ENCODE measurements around the gene FCRL6. TPM values are rescaled to one million over a fixed set of nuclear protein-coding genes. Genes with fewer than 3 reads are reported as not detected.

Gene FCRL6
- total and polyA plus RNA-seq, 2 donors (not counting 3 experiments of a cell fraction or from before 2014, with no cell fraction given): 0.06 TPM; not detected in 1

DNA sequence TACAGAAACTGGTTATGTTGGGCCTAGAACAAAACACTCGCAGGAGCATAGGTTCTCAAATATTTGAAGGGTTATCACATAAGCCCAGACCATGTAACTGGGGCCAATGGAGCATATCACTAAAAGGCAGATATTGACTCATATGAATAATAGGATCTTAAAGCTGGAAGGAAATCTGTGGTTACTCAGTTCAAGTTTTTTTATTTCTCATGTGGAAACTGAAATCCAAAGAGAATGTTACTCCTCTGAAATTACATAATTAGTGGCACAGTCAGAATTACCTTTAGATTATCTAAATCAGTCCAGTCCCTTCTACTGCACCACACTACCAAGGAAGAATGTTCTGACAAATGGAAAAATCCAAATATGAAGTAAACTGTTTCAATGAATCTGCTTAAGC, 36.6 kb downstream of the FCRL6 start:
- DNase-seq (ENCODE audit: low read depth, low spot score): no peak
- ChIA-PET CTCF (interaction anchor here (2.5 kb wide), 1 partner anchor 52 kb away, joined by 15 read pairs; no protein-coding TSS in a partner anchor), POLR2A (no interaction called here)
- Histone ChIP-seq H3K27me3 (ENCODE audit: control insufficient read depth in 2 of 2, insufficient read depth in 2 of 2, low read length in 2 of 2) (no peaks in the 10 kb centered on the region), H3K36me3 (ENCODE audit: control insufficient read depth in 2 of 2, extremely low read depth in 1 of 2, insufficient read depth in 2 of 2, low read length in 2 of 2) (no peaks in the 10 kb centered on the region), H3K4me3 (replicated peaks in 1 of 3; ENCODE audit: insufficient read depth in 1 of 3, low read depth in 1 of 3, low read length in 3 of 3) (no peak overlapping the region), H3K9ac (replicated peaks; ENCODE audit: extremely low read depth, insufficient read depth, low read length) (no peak overlapping the region), H3K4me1 (ENCODE audit: control insufficient read depth, extremely low read depth, insufficient read depth, low read length) (no peaks in the 10 kb centered on the region), H3K4me2 (ENCODE audit: insufficient read depth, low read length) (no peak overlapping the region), H3K9me3 (replicated peaks; ENCODE audit: control insufficient read depth, insufficient read depth, low read length) (no peaks in the 10 kb centered on the region), H4K20me1 (replicated peaks; ENCODE audit: control insufficient read depth, extremely low read depth, insufficient read depth, low read length) (no peaks in the 10 kb centered on the region), H2AFZ (ENCODE audit: low read depth, low read length) (no peak overlapping the region), H3K9me1 (replicated peaks; ENCODE audit: control insufficient read depth, extremely low read depth, insufficient read depth, low read length) (no peaks in the 10 kb centered on the region), H3K79me2 (ENCODE audit: control insufficient read depth, insufficient read depth, low read length) (no peaks in the 10 kb centered on the region), H3K27ac (ENCODE audit: insufficient read depth, low read depth, low read length) (no peak overlapping the region)
- no peak for FAIRE-seq
- no peak for TF ChIP-seq JUN (IDR thresholded peaks at IDR 0.05; ENCODE audit: borderline replicate concordance, insufficient read depth, insufficient read length, low read depth)
- TF ChIP-seq, protein P1, sequence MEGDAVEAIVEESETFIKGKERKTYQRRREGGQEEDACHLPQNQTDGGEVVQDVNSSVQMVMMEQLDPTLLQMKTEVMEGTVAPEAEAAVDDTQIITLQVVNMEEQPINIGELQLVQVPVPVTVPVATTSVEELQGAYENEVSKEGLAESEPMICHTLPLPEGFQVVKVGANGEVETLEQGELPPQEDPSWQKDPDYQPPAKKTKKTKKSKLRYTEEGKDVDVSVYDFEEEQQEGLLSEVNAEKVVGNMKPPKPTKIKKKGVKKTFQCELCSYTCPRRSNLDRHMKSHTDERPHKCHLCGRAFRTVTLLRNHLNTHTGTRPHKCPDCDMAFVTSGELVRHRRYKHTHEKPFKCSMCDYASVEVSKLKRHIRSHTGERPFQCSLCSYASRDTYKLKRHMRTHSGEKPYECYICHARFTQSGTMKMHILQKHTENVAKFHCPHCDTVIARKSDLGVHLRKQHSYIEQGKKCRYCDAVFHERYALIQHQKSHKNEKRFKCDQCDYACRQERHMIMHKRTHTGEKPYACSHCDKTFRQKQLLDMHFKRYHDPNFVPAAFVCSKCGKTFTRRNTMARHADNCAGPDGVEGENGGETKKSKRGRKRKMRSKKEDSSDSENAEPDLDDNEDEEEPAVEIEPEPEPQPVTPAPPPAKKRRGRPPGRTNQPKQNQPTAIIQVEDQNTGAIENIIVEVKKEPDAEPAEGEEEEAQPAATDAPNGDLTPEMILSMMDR (IDR thresholded peaks at IDR 0.05; ENCODE audit: extremely low read depth in 1 of 2, insufficient read depth in 1 of 2, low read depth in 1 of 2, low read length in 2 of 2): no peak
- no peak for TF ChIP-seq FOS (IDR thresholded peaks at IDR 0.05; ENCODE audit: borderline replicate concordance, insufficient read depth, low read length)
- TF ChIP-seq POLR2A (IDR thresholded peaks at IDR 0.05; ENCODE audit: low read depth, low read length): no peak
- no peak for TF ChIP-seq POLR2AphosphoS5 (IDR thresholded peaks at IDR 0.05; ENCODE audit: insufficient read depth, low read depth, low read length)
- no peak for TF ChIP-seq GATA2 (IDR thresholded peaks at IDR 0.05; ENCODE audit: insufficient read depth, insufficient read length, low read depth, low read length)
- TF ChIP-seq, protein P2, sequence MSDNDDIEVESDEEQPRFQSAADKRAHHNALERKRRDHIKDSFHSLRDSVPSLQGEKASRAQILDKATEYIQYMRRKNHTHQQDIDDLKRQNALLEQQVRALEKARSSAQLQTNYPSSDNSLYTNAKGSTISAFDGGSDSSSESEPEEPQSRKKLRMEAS (IDR thresholded peaks at IDR 0.05; ENCODE audit: insufficient read depth, insufficient read length): no peak
- no peak for TF ChIP-seq EZH2 (IDR thresholded peaks at IDR 0.05; ENCODE audit: borderline replicate concordance, low read depth, low read length, severe bottlenecking)
- no peak for TF ChIP-seq MYC (IDR thresholded peaks at IDR 0.05; ENCODE audit: low read depth, low read length)
- intact Hi-C loops (cut with micrococcal nuclease): no loop called here
- dilution Hi-C loops (cut with MboI; ENCODE audit: extremely low pct_ligation_motif_present, low sequenced_read_pairs): no loop called here
- BruUV-seq (replicated peaks): no TSS peak
